GM15510 (cell line): ENCODE measurements around the gene TTI1.

Experiments
- POLR2A ChIP-seq: IDR thresholded peaks from 3 replicates; pipeline ENCODE4 v1.6.1; 2011; ENCODE audit warnings: borderline replicate concordance; ENCODE audit not compliant: insufficient read length; ENCODE audit errors: extremely low read depth

TTI1 gene

GRCh38 chr20:38033330-38034107 lies at the start of gene TTI1, which contains the start of gene RPRD1B:
Gene TTI1 (minus strand): TSS chr20:38033456. CDS start chr20:38013816, 19,640 bp downstream.
Gene RPRD1B (plus strand): TSS chr20:38033746. CDS start chr20:38033948, 202 bp downstream.
- TF ChIP-seq POLR2A, result peak; percentile 68

GRCh38 chr20:38082894-38083293 lies 49.6 kb upstream of the TTI1 start:
- TF ChIP-seq POLR2A, result no peak

DNA sequence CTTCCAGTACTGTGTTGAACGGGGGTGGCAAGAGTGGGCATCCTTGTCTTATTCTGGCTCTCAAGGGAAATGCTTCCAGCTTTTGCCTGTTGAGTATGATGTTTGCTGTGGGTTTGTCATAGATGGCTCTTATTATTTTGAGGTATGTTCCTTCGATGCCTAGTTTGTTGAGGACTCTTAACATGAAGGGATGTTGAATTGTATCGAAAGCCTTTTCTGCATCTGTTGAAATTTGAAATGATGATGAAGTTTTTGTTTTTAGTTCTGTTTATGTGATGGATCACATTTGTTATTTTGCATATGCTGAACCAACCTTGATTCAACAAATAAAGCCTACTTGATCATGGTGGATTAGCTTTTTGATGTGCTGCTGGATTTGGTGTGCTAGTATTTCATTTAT lies 48.3 kb upstream of the TTI1 start:
- TF ChIP-seq POLR2A, result no peak

DNA sequence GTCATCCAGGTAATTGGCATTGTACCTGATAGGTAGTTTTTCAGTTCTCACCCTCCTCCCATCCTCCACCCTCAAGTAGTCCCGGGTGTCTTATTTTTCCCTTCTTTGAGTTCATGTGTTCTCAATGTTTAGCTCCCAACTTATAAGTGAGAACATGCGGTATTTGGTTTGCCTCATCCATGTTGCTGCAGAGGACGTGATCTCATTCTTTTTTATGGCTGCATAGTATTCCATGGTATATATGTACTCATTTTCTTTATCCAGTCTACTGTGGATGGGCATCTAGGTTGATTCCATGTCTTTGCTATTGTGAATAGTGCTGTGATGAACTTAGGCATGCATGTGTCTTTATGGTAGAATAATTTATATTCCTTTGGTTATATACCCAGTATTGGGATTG lies 46.1 kb upstream of the TTI1 start:
- TF ChIP-seq POLR2A, result no peak

DNA sequence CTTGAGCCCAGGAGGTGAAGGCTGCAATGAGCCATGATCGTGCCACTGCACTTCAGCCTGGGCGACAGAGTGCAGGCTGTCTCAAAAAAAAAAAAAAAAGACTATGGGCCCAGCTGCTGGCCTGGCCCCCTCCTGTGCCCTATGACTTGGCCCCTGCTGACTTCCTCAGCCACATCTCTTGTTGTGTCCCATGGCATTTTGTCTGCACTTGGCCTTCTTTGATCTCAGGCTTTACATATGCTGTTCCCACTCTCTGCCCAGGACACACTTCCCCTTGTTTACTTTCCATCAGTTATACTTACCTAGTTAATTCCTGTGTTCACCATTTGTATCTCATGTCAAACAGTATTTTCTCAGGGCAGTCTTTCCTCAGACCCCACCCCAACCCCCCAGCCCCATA lies 44.8 kb upstream of the TTI1 start:
- no peak for TF ChIP-seq POLR2A

GRCh38 chr20:38076548-38076947 lies 43.3 kb upstream of the TTI1 start:
- no peak for TF ChIP-seq POLR2A

DNA sequence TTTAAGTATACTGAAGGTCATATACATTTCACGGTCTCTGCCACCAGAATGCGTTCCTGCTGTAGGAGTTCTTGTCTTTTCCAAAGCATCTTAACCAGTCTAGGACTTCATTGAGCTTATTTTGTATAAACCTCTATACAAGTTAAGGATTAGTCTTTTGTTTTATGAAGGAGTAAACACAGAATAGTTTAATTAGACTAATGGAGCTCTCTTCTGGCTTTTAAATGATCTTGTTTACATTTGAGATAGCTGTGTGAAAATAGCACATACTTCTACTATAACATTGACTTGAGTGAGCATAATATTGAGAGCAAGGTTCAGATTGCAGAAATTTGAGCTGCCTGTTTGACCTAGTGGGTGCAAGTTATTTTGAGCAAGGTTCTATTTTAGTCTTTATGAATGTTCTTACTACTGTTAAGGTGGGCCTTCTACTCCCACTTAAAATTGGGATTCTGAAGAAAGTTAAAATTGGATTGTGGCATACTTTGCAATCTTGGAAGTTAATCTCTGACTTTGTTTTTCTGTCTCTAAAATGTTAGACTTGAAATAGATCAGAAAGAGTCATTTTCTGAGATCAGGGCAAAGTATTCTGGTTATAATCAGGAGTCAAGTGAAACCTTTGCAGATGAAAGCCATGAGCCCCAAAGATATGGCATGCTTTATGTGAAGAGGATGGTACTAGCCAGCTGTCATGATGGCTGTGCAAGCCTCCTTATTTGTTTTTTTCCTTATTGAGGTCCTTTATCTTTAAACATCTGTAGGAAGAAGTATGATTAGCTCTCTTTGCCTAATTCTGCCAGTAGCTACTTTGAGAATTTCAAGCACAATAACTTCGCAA lies 42.1 kb upstream of the TTI1 start:
- TF ChIP-seq POLR2A, result no peak

DNA sequence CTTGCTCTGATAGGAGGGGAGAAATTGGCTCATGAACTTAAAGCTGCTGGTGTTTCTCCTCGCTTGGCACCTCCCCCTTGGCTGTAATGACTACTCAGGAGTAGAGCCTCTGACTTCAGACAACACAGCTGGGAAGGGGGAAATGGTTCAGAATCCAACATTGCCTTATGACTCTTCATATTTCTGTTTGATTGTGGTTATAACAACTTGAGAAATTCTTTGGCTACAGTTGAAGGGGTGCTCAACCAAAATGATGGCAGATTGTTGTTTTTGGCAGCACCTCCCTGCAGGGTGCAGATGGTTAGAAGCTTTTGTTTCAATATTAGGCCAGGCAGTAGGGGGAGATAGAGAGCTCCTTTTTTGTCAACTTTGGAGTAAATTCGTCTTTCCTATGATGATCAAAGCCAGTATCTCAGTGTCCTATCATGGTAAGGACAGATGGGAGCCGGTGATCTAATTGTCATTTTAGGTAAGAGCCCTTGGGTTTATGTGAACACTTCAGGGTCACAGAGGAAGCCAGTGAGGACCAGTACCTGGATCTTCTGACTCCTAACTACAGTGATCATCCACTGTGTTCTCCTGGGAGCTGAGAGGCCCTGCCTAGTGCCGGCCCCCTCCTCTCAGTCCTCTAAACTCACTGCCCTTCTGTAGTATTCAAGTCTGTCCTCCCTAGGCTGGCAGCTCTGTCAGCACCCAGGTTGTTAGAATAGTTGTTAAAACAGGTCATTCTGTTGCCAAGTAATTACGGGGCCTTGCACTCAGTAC lies 40.2 kb upstream of the TTI1 start:
- TF ChIP-seq POLR2A, result no peak

DNA sequence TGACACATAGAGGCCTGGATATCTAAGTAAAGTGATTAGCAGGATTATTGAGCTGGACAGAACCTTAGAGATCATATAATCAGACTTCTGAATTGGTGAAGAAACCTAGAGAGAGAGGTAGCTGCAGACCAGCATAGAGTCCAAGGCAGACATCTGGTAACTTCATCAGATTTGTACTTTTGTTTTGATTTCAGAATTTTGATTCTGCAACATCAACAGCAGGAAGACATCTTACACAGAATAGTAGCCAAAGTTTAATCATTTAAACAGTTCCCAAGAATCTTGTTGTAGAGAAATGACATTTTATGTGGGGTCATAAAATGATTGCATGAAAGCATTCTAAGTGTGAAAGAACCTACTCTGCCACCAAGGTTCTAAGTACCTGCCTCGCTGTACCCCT lies 39.6 kb upstream of the TTI1 start:
- TF ChIP-seq POLR2A, result no peak

- TF ChIP-seq POLR2A, result no peak
Observed at GRCh38 chr20:38067717-38068365, 34.6 kb upstream of the TTI1 start.

DNA sequence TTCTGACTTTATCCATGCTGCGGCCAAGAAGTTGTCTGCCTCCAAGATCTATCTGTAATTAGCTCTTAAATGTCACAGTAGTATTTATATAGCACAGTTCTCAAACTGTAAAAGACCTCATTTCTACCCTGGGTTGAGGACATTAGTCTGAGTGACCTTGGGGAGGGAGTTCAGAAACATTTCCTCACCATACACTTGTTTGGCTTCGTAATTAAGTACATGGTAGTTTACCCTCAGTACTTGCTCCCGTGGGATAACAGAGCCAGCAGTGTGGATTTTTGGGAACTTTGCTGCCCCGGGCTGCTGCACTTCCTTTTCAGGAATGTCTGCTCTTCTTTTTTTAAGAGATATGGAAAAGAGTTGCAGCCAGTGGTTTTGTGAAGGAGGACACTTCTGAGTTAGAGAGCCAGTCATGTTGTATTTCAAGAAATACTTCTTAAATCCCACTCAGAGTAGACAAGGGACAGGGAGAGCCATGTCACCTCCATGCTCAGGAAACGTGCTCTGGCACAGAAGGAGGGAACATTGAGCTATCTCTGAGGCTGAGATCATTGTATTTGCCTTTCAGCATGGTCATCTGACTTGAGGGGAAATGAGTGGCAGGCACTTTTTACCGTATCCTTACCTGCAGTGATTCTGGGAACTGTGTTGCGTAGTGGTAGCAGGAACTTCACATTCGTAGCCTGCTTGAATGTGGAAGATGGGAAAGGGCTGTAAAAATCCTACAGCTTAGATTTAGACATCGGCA lies 33.9 kb upstream of the TTI1 start:
- no peak for TF ChIP-seq POLR2A

- no peak for TF ChIP-seq POLR2A
Observed at GRCh38 chr20:38065764-38066375, 32.6 kb upstream of the TTI1 start.

GRCh38 chr20:38063911-38064530 lies 30.8 kb upstream of the TTI1 start:
- no peak for TF ChIP-seq POLR2A
